GM19395 (cell line): ENCODE measurements around the gene MROH8.

Experiments used
- ATAC-seq: cut with Tn5 transposase; IDR thresholded peaks from one replicate; pipeline ENCODE4 v1.9.1; 2021; ENCODE audit warnings: mild to moderate bottlenecking, moderate library complexity; ENCODE audit not compliant: unreplicated experiment

The MROH8 gene

GRCh38 chr20:37178839-37179682 lies at the start of gene MROH8, which contains the start of gene RPN2:
MROH8 (minus strand) TSS chr20:37179548.
RPN2 (plus strand) TSS chr20:37179330; CDS start chr20:37179357, 27 bp downstream.
- ATAC-seq, result peak; percentile 88

GRCh38 chr20:37228656-37229055 lies 49.3 kb upstream of the MROH8 start:
- ATAC-seq, result no peak

GRCh38 chr20:37228082-37228481 lies 48.7 kb upstream of the MROH8 start:
- no peak for ATAC-seq

- no peak for ATAC-seq
Observed at GRCh38 chr20:37226889-37227288, 47.5 kb upstream of the MROH8 start.

- no peak for ATAC-seq
Observed at GRCh38 chr20:37225146-37225545, 45.8 kb upstream of the MROH8 start.

- ATAC-seq, result no peak
Observed at GRCh38 chr20:37223053-37223452, 43.7 kb upstream of the MROH8 start.

- no peak for ATAC-seq
Observed at GRCh38 chr20:37222086-37222485, 42.7 kb upstream of the MROH8 start.

- ATAC-seq, result no peak
Observed at GRCh38 chr20:37220731-37221130, 41.4 kb upstream of the MROH8 start.

GRCh38 chr20:37219751-37220668 lies 40.7 kb upstream of the MROH8 start:
- ATAC-seq, result no peak

- no peak for ATAC-seq
Observed at GRCh38 chr20:37218976-37219375, 39.6 kb upstream of the MROH8 start.

- no peak for ATAC-seq
Observed at GRCh38 chr20:37218441-37218840, 39.1 kb upstream of the MROH8 start.

GRCh38 chr20:37209661-37210314 lies 30.4 kb upstream of the MROH8 start:
- ATAC-seq, result no peak

- no peak for ATAC-seq
Observed at GRCh38 chr20:37209193-37209592, 29.8 kb upstream of the MROH8 start.

- no peak for ATAC-seq
Observed at GRCh38 chr20:37207171-37207570, 27.8 kb upstream of the MROH8 start.

GRCh38 chr20:37205794-37206193 lies 26.4 kb upstream of the MROH8 start:
- ATAC-seq, result no peak

- ATAC-seq, result no peak
Observed at GRCh38 chr20:37205130-37205529, 25.8 kb upstream of the MROH8 start.

- ATAC-seq, result no peak
Observed at GRCh38 chr20:37204056-37204455, 24.7 kb upstream of the MROH8 start.

- ATAC-seq, result no peak
Observed at GRCh38 chr20:37202267-37202943, 23.1 kb upstream of the MROH8 start.

GRCh38 chr20:37201827-37202162 lies 22.4 kb upstream of the MROH8 start:
- no peak for ATAC-seq

- ATAC-seq, result no peak
Observed at GRCh38 chr20:37200926-37201826, 21.8 kb upstream of the MROH8 start.
